HUES48 (cell line): ENCODE measurements around the gene FBXO8.

ENCODE experiments used
- H3K27ac ChIP-seq: one replicate; pipeline ENCODE4 v1.7.0; 2013; ENCODE audit warnings: low read depth, low read length, inconsistent platforms
- H3K27me3 ChIP-seq: 2 replicates; pipeline ENCODE4 v1.6.1; 2013; ENCODE audit warnings: mild to moderate bottlenecking, low read length; ENCODE audit not compliant: control insufficient read depth, insufficient read depth
- H3K36me3 ChIP-seq: 2 replicates; pipeline ENCODE4 v1.6.1; 2013; ENCODE audit warnings: low read length; ENCODE audit not compliant: control insufficient read depth, insufficient read depth
- H3K4me1 ChIP-seq: 2 replicates; pipeline ENCODE4 v1.6.1; 2013; ENCODE audit warnings: mild to moderate bottlenecking, low read length; ENCODE audit not compliant: control insufficient read depth, insufficient read depth
- H3K4me3 ChIP-seq: 2 replicates; pipeline ENCODE4 v1.5.1; 2013; ENCODE audit warnings: mild to moderate bottlenecking, low read depth, low read length
- H3K9ac ChIP-seq: 2 replicates; pipeline ENCODE4 v1.6.1; 2013; ENCODE audit warnings: mild to moderate bottlenecking, low read depth, low read length, moderate library complexity
- H3K9me3 ChIP-seq: 2 replicates; pipeline ENCODE4 v1.6.1; 2013; ENCODE audit warnings: low read length; ENCODE audit not compliant: control insufficient read depth, insufficient read depth

Gene FBXO8

GRCh38 chr4:174245714-174246113, 37.8 kb downstream of the FBXO8 start:
- H3K4me3 ChIP-seq = no peak overlapping the region
- no peaks in the 10 kb centered on the region for H3K36me3 ChIP-seq
- no peaks in the 10 kb centered on the region for H3K4me1 ChIP-seq
- no peak overlapping the region for H3K27ac ChIP-seq
- H3K9me3 ChIP-seq = no peaks in the 10 kb centered on the region
- H3K9ac ChIP-seq = no peak overlapping the region
- H3K27me3 ChIP-seq = no peaks in the 10 kb centered on the region

GRCh38 chr4:174244441-174244840, 39.0 kb downstream of the FBXO8 start:
- no peaks in the 10 kb centered on the region for H3K4me1 ChIP-seq
- no peaks in the 10 kb centered on the region for H3K36me3 ChIP-seq
- H3K4me3 ChIP-seq = no peak overlapping the region
- no peak overlapping the region for H3K9ac ChIP-seq
- no peaks in the 10 kb centered on the region for H3K27me3 ChIP-seq
- no peaks in the 10 kb centered on the region for H3K9me3 ChIP-seq
- H3K27ac ChIP-seq = no peak overlapping the region

- Histone ChIP-seq H3K9me3 (no peaks in the 10 kb centered on the region), H3K27me3 (no peaks in the 10 kb centered on the region), H3K4me3 (no peak overlapping the region), H3K4me1 (no peaks in the 10 kb centered on the region), H3K27ac (no peak overlapping the region), H3K36me3 (no peaks in the 10 kb centered on the region), H3K9ac (no peak overlapping the region)
Observed at GRCh38 chr4:174241162-174241561, 42.3 kb downstream of the FBXO8 start.

- Histone ChIP-seq H3K27ac (no peak overlapping the region), H3K27me3 (no peaks in the 10 kb centered on the region), H3K36me3 (no peaks in the 10 kb centered on the region), H3K9me3 (no peaks in the 10 kb centered on the region), H3K4me3 (no peak overlapping the region), H3K9ac (no peak overlapping the region), H3K4me1 (no peaks in the 10 kb centered on the region)
Observed at GRCh38 chr4:174236359-174236758, 47.1 kb downstream of the FBXO8 start.

GRCh38 chr4:174230680-174231079, 52.8 kb downstream of the FBXO8 start:
- Histone ChIP-seq H3K27me3 (no peaks in the 10 kb centered on the region), H3K9ac (no peak overlapping the region), H3K4me1 (no peaks in the 10 kb centered on the region), H3K4me3 (no peak overlapping the region), H3K9me3 (no peaks in the 10 kb centered on the region), H3K36me3 (no peaks in the 10 kb centered on the region), H3K27ac (no peak overlapping the region)

GRCh38 chr4:174230148-174230547, 53.3 kb downstream of the FBXO8 start:
- Histone ChIP-seq H3K27me3 (no peaks in the 10 kb centered on the region), H3K9ac (no peak overlapping the region), H3K36me3 (no peaks in the 10 kb centered on the region), H3K4me3 (no peak overlapping the region), H3K9me3 (no peaks in the 10 kb centered on the region), H3K4me1 (no peaks in the 10 kb centered on the region), H3K27ac (no peak overlapping the region)

- Histone ChIP-seq H3K27me3 (no peaks in the 10 kb centered on the region), H3K9ac (no peak overlapping the region), H3K27ac (no peak overlapping the region), H3K4me1 (no peaks in the 10 kb centered on the region), H3K4me3 (no peak overlapping the region), H3K9me3 (no peaks in the 10 kb centered on the region), H3K36me3 (no peaks in the 10 kb centered on the region)
Observed at GRCh38 chr4:174228988-174229387, 54.5 kb downstream of the FBXO8 start.

- Histone ChIP-seq H3K27me3 (peaks cover 14% of the 10 kb centered on the region), H3K9me3 (no peaks in the 10 kb centered on the region), H3K36me3 (no peaks in the 10 kb centered on the region), H3K27ac (no peak overlapping the region), H3K4me3 (no peak overlapping the region), H3K9ac (no peak overlapping the region), H3K4me1 (no peaks in the 10 kb centered on the region)
Observed at GRCh38 chr4:174225349-174226049, 58.0 kb downstream of the FBXO8 start.

GRCh38 chr4:174224550-174224949, 58.9 kb downstream of the FBXO8 start:
- H3K4me3 ChIP-seq = no peak overlapping the region
- H3K27me3 ChIP-seq = peaks cover 23% of the 10 kb centered on the region
- no peaks in the 10 kb centered on the region for H3K4me1 ChIP-seq
- H3K36me3 ChIP-seq = no peaks in the 10 kb centered on the region
- no peak overlapping the region for H3K9ac ChIP-seq
- no peaks in the 10 kb centered on the region for H3K9me3 ChIP-seq
- H3K27ac ChIP-seq = no peak overlapping the region

- H3K36me3 ChIP-seq = no peaks in the 10 kb centered on the region
- H3K27me3 ChIP-seq = peaks cover 45% of the 10 kb centered on the region
- peaks cover 13% of the 10 kb centered on the region for H3K4me1 ChIP-seq
- no peak overlapping the region for H3K27ac ChIP-seq
- no peak overlapping the region for H3K4me3 ChIP-seq
- no peaks in the 10 kb centered on the region for H3K9me3 ChIP-seq
- H3K9ac ChIP-seq = no peak overlapping the region
Observed at GRCh38 chr4:174222266-174222872, 61.1 kb downstream of the FBXO8 start.

- no peak overlapping the region for H3K27ac ChIP-seq
- H3K36me3 ChIP-seq = no peaks in the 10 kb centered on the region
- peak overlapping the region; percentile 51 for H3K4me3 ChIP-seq
- peaks cover 42% of the 10 kb centered on the region for H3K4me1 ChIP-seq
- H3K9me3 ChIP-seq = no peaks in the 10 kb centered on the region
- H3K9ac ChIP-seq = no peak overlapping the region
- peaks cover 86% of the 10 kb centered on the region for H3K27me3 ChIP-seq
Observed at GRCh38 chr4:174218127-174218790, 65.2 kb downstream of the FBXO8 start.
